MCF 10A (cell line): ENCODE results near the gene MMRN1. TPM values are rescaled to one million over a fixed set of nuclear protein-coding genes. Genes with fewer than 3 reads are reported as not detected.

Experiments
- Bru-seq: library from RNA; stranded (reverse); fragments of 400-500 nt; gene quantifications from one replicate; lab custom pipeline; 2021; lab: Mats Ljungman, UMichigan
- BruChase-seq, 2 experiments: library from RNA; stranded (reverse); fragments of 400-500 nt; gene quantifications; one replicate each; lab custom pipeline; 2021; lab: Mats Ljungman, UMichigan
- BruUV-seq: library from RNA; stranded (reverse); fragments of 400-500 nt; replicated peaks from 2 replicates; lab custom pipeline; 2021; lab: Mats Ljungman, UMichigan
- CTCF ChIA-PET: fragments of 300-600 bp; sonication (Branson Sonifier 250); formaldehyde crosslinking; extraction: SDS; loops from one replicate; lab custom pipeline; 2021; ENCODE audit warnings: antibody characterized with exemption, inconsistent platforms; lab: Yijun Ruan, JAX
- POLR2A ChIA-PET: fragments of 300-600, 350-650 bp; sonication (Branson Sonifier 250); formaldehyde crosslinking; extraction: SDS; loops from one replicate; lab custom pipeline; 2020; ENCODE audit warnings: antibody characterized with exemption, inconsistent platforms; lab: Yijun Ruan, JAX
- DNase-seq: peaks from one replicate; pipeline ENCODE4 v3.0.0-alpha.2; 2018; ENCODE audit not compliant: unreplicated experiment
- H3K27ac Mint-ChIP-seq: one replicate; pipeline ENCODE4 v1.8.0; 2022; ENCODE audit warnings: mild to moderate bottlenecking, low read depth, mixed read lengths; ENCODE audit not compliant: unreplicated experiment
- H3K27me3 Mint-ChIP-seq: one replicate; pipeline ENCODE4 v1.8.0; 2022; ENCODE audit warnings: mixed read lengths; ENCODE audit not compliant: insufficient read depth, unreplicated experiment
- H3K36me3 Mint-ChIP-seq: one replicate; pipeline ENCODE4 v1.8.0; 2022; ENCODE audit warnings: mild to moderate bottlenecking, moderate library complexity, mixed read lengths; ENCODE audit not compliant: insufficient read depth, unreplicated experiment
- H3K4me1 Mint-ChIP-seq: one replicate; pipeline ENCODE4 v1.8.0; 2022; ENCODE audit warnings: mixed read lengths; ENCODE audit not compliant: insufficient read depth, unreplicated experiment
- H3K4me3 Mint-ChIP-seq: one replicate; pipeline ENCODE4 v1.8.0; 2022; ENCODE audit warnings: mild to moderate bottlenecking, moderate library complexity, mixed read lengths; ENCODE audit not compliant: unreplicated experiment
- H3K9me3 Mint-ChIP-seq: one replicate; pipeline ENCODE4 v1.8.0; 2022; ENCODE audit warnings: mixed read lengths; ENCODE audit not compliant: unreplicated experiment
- CTCF ChIP-seq: fragments of 200-600 bp; IDR thresholded peaks from one replicate; pipeline ENCODE4 v1.8.0; 2022; ENCODE audit warnings: antibody characterized with exemption, mild to moderate bottlenecking; ENCODE audit not compliant: unreplicated experiment
- intact Hi-C: fragments of 100-400 bp; cut with micrococcal nuclease; formaldehyde crosslinking; loops from 2 replicates; pipeline ENCODE4 v1.14.1; 2022
- long read RNA-seq: library from polyadenylated mRNA; stranded (forward); transcript quantifications from one replicate; pipeline ENCODE4 v2.0.0, GENCODE V29; 2022
- total RNA-seq: library from RNA; stranded (reverse); gene quantifications from 2 replicates; pipeline ENCODE4 v1.2.3, GENCODE V29; 2022

MMRN1 gene, protein sequence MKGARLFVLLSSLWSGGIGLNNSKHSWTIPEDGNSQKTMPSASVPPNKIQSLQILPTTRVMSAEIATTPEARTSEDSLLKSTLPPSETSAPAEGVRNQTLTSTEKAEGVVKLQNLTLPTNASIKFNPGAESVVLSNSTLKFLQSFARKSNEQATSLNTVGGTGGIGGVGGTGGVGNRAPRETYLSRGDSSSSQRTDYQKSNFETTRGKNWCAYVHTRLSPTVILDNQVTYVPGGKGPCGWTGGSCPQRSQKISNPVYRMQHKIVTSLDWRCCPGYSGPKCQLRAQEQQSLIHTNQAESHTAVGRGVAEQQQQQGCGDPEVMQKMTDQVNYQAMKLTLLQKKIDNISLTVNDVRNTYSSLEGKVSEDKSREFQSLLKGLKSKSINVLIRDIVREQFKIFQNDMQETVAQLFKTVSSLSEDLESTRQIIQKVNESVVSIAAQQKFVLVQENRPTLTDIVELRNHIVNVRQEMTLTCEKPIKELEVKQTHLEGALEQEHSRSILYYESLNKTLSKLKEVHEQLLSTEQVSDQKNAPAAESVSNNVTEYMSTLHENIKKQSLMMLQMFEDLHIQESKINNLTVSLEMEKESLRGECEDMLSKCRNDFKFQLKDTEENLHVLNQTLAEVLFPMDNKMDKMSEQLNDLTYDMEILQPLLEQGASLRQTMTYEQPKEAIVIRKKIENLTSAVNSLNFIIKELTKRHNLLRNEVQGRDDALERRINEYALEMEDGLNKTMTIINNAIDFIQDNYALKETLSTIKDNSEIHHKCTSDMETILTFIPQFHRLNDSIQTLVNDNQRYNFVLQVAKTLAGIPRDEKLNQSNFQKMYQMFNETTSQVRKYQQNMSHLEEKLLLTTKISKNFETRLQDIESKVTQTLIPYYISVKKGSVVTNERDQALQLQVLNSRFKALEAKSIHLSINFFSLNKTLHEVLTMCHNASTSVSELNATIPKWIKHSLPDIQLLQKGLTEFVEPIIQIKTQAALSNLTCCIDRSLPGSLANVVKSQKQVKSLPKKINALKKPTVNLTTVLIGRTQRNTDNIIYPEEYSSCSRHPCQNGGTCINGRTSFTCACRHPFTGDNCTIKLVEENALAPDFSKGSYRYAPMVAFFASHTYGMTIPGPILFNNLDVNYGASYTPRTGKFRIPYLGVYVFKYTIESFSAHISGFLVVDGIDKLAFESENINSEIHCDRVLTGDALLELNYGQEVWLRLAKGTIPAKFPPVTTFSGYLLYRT
- total RNA-seq = not detected in 2 replicates
- Bru-seq, nascent RNA = percentile 5 among the genes with signal in this experiment
- percentile 11 among the genes with signal in this experiment for BruChase-seq, experiment 1, labeled RNA remaining after a 6-hour chase
- percentile 15 among the genes with signal in this experiment for BruChase-seq, experiment 2, labeled RNA remaining after a 2-hour chase
- long read RNA-seq = 0 reads

DNA sequence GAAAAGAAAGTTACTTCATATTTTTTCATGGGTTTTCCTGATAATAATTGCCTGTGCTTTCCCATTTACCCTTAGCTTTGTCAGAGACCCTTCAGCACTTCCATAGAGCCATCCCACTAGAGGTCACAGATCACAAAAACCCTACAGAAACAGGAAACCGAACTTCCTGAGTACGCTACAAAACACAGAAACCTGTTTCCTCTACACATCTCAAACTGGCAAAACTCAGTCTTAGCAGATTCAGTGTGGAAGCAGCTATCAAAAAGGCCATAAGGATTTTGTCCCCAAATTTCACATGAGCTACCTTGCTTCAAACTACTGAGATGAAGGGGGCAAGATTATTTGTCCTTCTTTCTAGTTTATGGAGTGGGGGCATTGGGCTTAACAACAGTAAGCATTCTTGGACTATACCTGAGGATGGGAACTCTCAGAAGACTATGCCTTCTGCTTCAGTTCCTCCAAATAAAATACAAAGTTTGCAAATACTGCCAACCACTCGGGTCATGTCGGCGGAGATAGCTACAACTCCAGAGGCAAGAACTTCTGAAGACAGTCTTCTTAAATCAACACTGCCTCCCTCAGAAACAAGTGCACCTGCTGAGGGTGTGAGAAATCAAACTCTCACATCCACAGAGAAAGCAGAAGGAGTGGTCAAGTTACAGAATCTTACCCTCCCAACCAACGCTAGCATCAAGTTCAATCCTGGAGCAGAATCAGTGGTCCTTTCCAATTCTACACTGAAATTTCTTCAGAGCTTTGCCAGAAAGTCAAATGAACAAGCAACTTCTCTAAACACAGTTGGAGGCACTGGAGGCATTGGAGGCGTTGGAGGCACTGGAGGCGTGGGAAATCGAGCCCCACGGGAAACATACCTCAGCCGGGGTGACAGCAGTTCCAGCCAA is at the start of gene MMRN1:
TSS of gene MMRN1 (plus strand) at position 206 of the 902 bp plus-strand sequence. CDS start at position 324, 118 bp downstream.
- intact Hi-C loops = no loop called here
- CTCF ChIA-PET = interaction anchor here (1.0 to 1.5 kb wide), 4 partner anchors 16 to 460 kb away, joined by 3 to 6 read pairs (median 4); no protein-coding TSS in a partner anchor
- Mint-ChIP-seq H3K27ac (no peak within 1 kb of the TSS), H3K36me3 (no peaks in the 10 kb centered on the region), H3K27me3 (no peaks in the 10 kb centered on the region), H3K9me3 (no peaks in the 10 kb centered on the region), H3K4me1 (no peaks in the 10 kb centered on the region), H3K4me3 (no peak within 1 kb of the TSS)
- DNase-seq = no peak
- no TSS peak for BruUV-seq
- POLR2A ChIA-PET = no interaction called here
- TF ChIP-seq CTCF = no peak

DNA sequence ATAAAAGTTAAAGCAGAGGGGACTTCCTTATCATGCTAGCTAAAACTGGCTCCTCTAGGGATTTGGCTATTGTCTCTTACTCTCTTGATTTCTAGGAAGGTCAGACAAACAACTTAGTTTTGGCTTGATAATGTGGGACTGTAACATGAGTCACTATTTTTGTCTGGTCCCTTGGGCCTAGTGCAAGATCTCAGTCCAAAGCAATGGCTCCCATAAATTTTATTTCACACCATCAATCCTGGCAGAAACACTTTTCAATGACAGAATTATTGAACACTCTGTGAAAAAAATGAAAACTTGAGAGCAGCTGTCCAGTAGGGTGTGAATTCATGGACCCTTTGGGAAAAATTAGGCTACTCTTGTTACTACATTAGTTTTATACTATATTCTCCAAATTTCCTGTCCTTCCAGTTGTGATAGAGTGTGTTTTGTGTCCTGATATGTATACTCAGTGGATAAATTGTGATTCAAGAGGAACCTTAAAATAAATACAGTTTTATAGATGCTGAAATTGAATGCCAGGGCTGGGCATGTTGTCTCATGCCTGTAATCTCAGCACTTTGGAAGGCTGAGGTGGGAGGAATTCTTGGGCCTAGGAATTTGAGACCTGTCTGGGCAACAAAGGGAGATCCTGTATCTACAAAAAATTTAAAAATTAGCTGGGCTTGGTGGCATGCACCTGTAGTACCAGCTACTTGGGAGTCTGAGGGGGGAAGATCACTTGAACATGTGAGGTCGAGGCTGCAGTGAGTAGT is 46.9 kb upstream of the MMRN1 start:
- intact Hi-C loops = no loop called here
- DNase-seq = no peak
- H3K27me3 Mint-ChIP-seq = no peaks in the 10 kb centered on the region
- ChIA-PET POLR2A (interaction anchor here (0.9 to 3.1 kb wide), 2 partner anchors 10 to 187 kb away, joined by 3 to 17 read pairs; partner anchors contain the start of gene SNCA), CTCF (no interaction called here)
- H3K4me3 Mint-ChIP-seq = no peak overlapping the region
- H3K36me3 Mint-ChIP-seq = no peaks in the 10 kb centered on the region
- peak overlapping the region; percentile 63 for H3K27ac Mint-ChIP-seq
- no peaks in the 10 kb centered on the region for H3K9me3 Mint-ChIP-seq
- BruUV-seq = no TSS peak
- H3K4me1 Mint-ChIP-seq = peaks cover 11% of the 10 kb centered on the region
- no peak for TF ChIP-seq CTCF

- DNase-seq = no peak
- H3K4me1 Mint-ChIP-seq = no peaks in the 10 kb centered on the region
- ChIA-PET CTCF (no interaction called here), POLR2A (no interaction called here)
- H3K27ac Mint-ChIP-seq = no peak overlapping the region
- no peaks in the 10 kb centered on the region for H3K36me3 Mint-ChIP-seq
- no peak overlapping the region for H3K4me3 Mint-ChIP-seq
- TF ChIP-seq CTCF = no peak
- intact Hi-C loops = no loop called here
- H3K27me3 Mint-ChIP-seq = no peaks in the 10 kb centered on the region
- no TSS peak for BruUV-seq
- H3K9me3 Mint-ChIP-seq = no peaks in the 10 kb centered on the region
Observed at GRCh38 chr4:89855236-89855635, 39.4 kb upstream of the MMRN1 start.
